Measurements from ENCODE around the gene HTATIP2. TPM values are rescaled to one million over a fixed set of nuclear protein-coding genes. Genes with fewer than 3 reads are reported as not detected.
"Not testable (repeated sequence)": the region's sequence is repeated elsewhere in the genome, so short reads cannot be mapped to it uniquely, and the experiment has no call there.

The HTATIP2 gene
- total RNA-seq, 2 experiments from 2014 or later = 42.0 to 44.2 TPM

DNA sequence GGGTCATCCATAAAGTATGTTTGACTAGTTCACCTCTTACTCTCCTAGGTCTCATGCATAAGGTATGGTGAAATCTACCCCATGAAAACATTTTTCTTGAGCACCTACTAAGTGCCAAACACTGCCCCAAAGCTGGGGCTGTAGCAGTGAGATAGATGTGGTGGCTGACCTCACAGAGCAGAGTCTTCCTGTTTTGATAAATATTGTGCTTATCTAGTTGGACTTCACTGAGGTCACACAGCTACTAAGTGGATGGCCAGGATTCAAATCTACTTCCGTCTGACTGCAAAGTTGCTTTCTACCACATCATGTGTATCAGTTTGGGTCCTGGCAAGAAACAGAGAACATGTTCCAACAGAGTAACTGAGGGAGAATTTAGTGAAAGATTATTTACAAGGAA is 6.4 kb upstream of the HTATIP2 start:
- DNase-seq (no peak), ATAC-seq (no peak)
- Mint-ChIP-seq H3K27me3 (peaks cover 6% of the 10 kb centered on the region), H3K27ac (no peak overlapping the region), H3K36me3 (no peaks in the 10 kb centered on the region), H3K4me1 (peaks cover 12% of the 10 kb centered on the region), H3K9me3 (ENCODE audit: low read depth) (no peaks in the 10 kb centered on the region), H3K4me3 (no peak overlapping the region)
- CTCF ChIA-PET = interaction anchor here (1.0 to 4.1 kb wide), 2 partner anchors 229 kb away, joined by 3 to 22 read pairs; no protein-coding TSS in a partner anchor

DNA sequence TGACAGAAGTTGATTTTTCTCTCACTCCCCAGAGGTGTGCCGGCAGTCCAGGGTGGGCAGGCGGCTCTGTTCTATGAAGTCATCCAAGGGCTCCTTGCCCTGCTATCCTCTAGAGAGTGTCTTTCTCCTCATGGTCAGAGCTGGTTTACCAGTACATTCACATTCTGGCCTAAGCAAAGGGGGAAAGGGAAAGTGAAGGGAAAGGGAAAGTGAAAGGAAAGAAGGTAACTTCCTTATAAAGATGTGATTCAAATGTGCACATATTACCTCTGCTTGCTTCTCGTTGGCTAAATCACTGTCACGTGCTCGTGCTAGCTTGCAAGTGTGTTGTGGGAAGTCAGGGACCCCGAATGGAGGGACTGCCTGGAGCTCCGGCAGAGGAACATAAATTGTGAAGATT is 2.9 kb upstream of the HTATIP2 start:
- Mint-ChIP-seq H3K9me3 (ENCODE audit: low read depth) (no peaks in the 10 kb centered on the region), H3K36me3 (peaks cover 4% of the 10 kb centered on the region), H3K27ac (no peak overlapping the region), H3K4me3 (peak overlapping the region; percentile 21), H3K4me1 (peaks cover 35% of the 10 kb centered on the region), H3K27me3 (peaks cover 2% of the 10 kb centered on the region)
- CTCF ChIA-PET = interaction anchor here (0.6 to 4.1 kb wide), 4 partner anchors 36 to 238 kb away, joined by 3 to 22 read pairs (median 3); no protein-coding TSS in a partner anchor
- ATAC-seq (peak; percentile 9), DNase-seq (peak; percentile 59)

- CTCF ChIA-PET = interaction anchor here (0.8 to 3.1 kb wide), 2 partner anchors 9 to 235 kb away, joined by 3 to 26 read pairs; no protein-coding TSS in a partner anchor
- H3K9me3 Mint-ChIP-seq (ENCODE audit: low read depth) = no peaks in the 10 kb centered on the region
- H3K4me1 Mint-ChIP-seq = peaks cover 50% of the 10 kb centered on the region
Observed at GRCh38 chr11:20362481-20362880, 1.0 kb upstream of the HTATIP2 start.

GRCh38 chr11:20363149-20363499 is 390 bp upstream of the HTATIP2 start:
- no peaks in the 10 kb centered on the region for H3K9me3 Mint-ChIP-seq (ENCODE audit: low read depth)
- ATAC-seq (no peak), DNase-seq (no peak)
- CTCF ChIA-PET = interaction anchor here (0.6 to 3.1 kb wide), 4 partner anchors 10 to 235 kb away, joined by 3 to 26 read pairs (median 4); no protein-coding TSS in a partner anchor
- peaks cover 13% of the 10 kb centered on the region for H3K36me3 Mint-ChIP-seq
- peak overlapping the region; percentile 85 for H3K27ac Mint-ChIP-seq
- peaks cover 54% of the 10 kb centered on the region for H3K4me1 Mint-ChIP-seq
- no peaks in the 10 kb centered on the region for H3K27me3 Mint-ChIP-seq
- peak overlapping the region; percentile 81 for H3K4me3 Mint-ChIP-seq

More at GRCh38 chr11:20362481-20362880, 1.0 kb upstream of the HTATIP2 start:
- Mint-ChIP-seq H3K4me3 (no peak overlapping the region), H3K36me3 (peaks cover 10% of the 10 kb centered on the region), H3K27me3 (no peaks in the 10 kb centered on the region), H3K27ac (peak overlapping the region; percentile 56)
- no peak for DNase-seq
- ATAC-seq = no peak

GRCh38 chr11:20364341-20364792 is 853 bp downstream of the HTATIP2 start:
- Mint-ChIP-seq H3K4me1 (peaks cover 66% of the 10 kb centered on the region), H3K27ac (peak overlapping the region; percentile 83), H3K9me3 (ENCODE audit: low read depth) (no peaks in the 10 kb centered on the region), H3K36me3 (peaks cover 22% of the 10 kb centered on the region), H3K4me3 (peak overlapping the region; percentile 81), H3K27me3 (no peaks in the 10 kb centered on the region)
- CTCF ChIA-PET = interaction anchor here (0.9 to 3.1 kb wide), 5 partner anchors 11 to 236 kb away, joined by 3 to 26 read pairs (median 4); no protein-coding TSS in a partner anchor
- ATAC-seq = no peak
- no peak for DNase-seq

- Mint-ChIP-seq H3K27ac (peak overlapping the region; percentile 36), H3K4me3 (peak overlapping the region; percentile 81), H3K4me1 (peaks cover 71% of the 10 kb centered on the region), H3K36me3 (peaks cover 30% of the 10 kb centered on the region)
- ATAC-seq; H3K27me3 Mint-ChIP-seq; H3K9me3 Mint-ChIP-seq (ENCODE audit: low read depth); DNase-seq: not testable (repeated sequence)
- CTCF ChIA-PET = interaction anchor here (1.4 to 3.8 kb wide), 2 partner anchors 11 to 21 kb away, joined by 3 to 17 read pairs; no protein-coding TSS in a partner anchor
Observed at GRCh38 chr11:20365465-20365864, 2.0 kb downstream of the HTATIP2 start.

DNA sequence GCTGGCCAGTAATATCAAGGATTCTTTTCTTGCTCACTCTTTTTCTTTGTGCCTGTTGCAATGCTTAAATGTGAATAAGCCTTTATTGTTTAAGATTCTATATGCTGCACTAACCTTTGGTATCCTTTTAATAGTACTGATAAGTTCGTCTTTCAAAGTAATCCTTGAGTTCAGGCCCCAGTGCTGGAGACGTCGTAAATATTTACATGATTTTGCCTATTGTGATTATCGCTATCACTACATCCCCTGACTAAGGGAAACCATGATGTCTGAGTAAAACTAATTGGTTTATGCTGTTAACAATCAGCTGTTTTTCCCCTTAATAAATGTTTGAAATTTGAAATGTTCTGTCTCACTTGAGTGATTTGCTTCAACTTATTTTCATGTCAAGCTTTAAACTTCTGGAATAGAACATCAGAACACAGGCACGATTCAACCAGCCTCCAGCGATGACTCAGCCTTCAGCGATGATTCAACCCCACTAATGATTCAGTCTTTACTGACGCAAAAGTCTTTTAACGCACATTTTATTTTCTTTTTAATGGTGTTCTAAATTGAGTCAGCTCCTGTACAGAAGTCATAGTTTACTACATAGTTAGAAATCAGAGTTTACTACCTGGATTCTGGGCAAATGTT is 3.9 kb downstream of the HTATIP2 start:
- peaks cover 40% of the 10 kb centered on the region for H3K36me3 Mint-ChIP-seq
- peak overlapping the region; percentile 34 for H3K4me3 Mint-ChIP-seq
- H3K27ac Mint-ChIP-seq = peak overlapping the region; percentile 78
- CTCF ChIA-PET = interaction anchor here (1.0 to 3.8 kb wide), 4 partner anchors 13 to 240 kb away, joined by 3 to 17 read pairs (median 4); no protein-coding TSS in a partner anchor
- H3K27me3 Mint-ChIP-seq = no peaks in the 10 kb centered on the region
- peaks cover 63% of the 10 kb centered on the region for H3K4me1 Mint-ChIP-seq
- DNase-seq = peak; percentile 75
- ATAC-seq = peak; percentile 57
- no peaks in the 10 kb centered on the region for H3K9me3 Mint-ChIP-seq (ENCODE audit: low read depth)

DNA sequence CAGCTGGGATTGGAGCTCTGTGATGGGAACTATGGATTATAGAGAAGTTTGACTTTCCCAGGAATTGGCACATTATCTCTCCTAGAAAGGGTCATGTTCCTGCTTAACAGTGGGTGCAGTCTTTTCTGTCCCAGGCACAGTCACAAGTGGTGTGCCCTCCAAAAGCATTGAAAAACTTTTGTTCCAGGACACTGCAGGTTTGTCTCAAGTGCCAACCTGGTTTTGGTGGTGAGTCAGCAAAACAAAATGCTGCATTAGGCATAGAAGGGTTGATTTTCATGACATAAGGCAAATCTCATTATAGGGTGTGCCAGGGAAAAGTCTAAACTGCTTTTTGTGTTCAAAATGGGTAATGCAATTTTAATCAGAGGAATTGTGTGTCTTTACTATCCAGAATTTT is 4.9 kb downstream of the HTATIP2 start:
- H3K4me3 Mint-ChIP-seq = no peak overlapping the region
- CTCF ChIA-PET = interaction anchor here (1.4 to 3.8 kb wide), 3 partner anchors 11 to 18 kb away, joined by 3 to 17 read pairs (median 3); no protein-coding TSS in a partner anchor

DNA sequence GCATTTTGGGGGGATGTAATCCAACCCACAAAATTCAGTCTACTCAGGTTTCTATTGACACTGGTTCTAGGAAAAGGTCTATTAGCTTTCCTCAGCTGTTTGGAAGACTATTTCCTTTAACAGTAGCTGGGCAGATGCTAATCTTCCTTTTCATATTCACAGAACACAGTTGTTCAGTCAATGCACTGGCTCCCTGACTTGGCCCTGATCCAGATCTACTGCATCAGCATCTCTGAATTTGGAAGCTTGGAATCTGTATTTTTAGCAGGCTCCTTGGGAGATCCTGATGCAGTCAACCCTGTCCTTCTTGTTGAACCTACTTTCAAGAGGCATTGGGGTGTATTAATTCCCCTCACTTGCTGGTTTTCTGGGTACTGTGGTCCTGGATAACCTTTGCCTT is 6.3 kb downstream of the HTATIP2 start:
- Mint-ChIP-seq H3K9me3 (ENCODE audit: low read depth) (no peaks in the 10 kb centered on the region), H3K4me1 (peaks cover 56% of the 10 kb centered on the region), H3K36me3 (peaks cover 56% of the 10 kb centered on the region), H3K27ac (no peak overlapping the region), H3K4me3 (no peak overlapping the region), H3K27me3 (no peaks in the 10 kb centered on the region)
- no peak for ATAC-seq
- CTCF ChIA-PET = no interaction called here
- no peak for DNase-seq

More for the DNA sequence above, 4.9 kb downstream of the HTATIP2 start:
- peak overlapping the region; percentile 68 for H3K27ac Mint-ChIP-seq
- DNase-seq (no peak), ATAC-seq (no peak)
- no peaks in the 10 kb centered on the region for H3K9me3 Mint-ChIP-seq (ENCODE audit: low read depth)
- H3K4me1 Mint-ChIP-seq = peaks cover 53% of the 10 kb centered on the region
- H3K27me3 Mint-ChIP-seq = no peaks in the 10 kb centered on the region
- H3K36me3 Mint-ChIP-seq = peaks cover 47% of the 10 kb centered on the region

DNA sequence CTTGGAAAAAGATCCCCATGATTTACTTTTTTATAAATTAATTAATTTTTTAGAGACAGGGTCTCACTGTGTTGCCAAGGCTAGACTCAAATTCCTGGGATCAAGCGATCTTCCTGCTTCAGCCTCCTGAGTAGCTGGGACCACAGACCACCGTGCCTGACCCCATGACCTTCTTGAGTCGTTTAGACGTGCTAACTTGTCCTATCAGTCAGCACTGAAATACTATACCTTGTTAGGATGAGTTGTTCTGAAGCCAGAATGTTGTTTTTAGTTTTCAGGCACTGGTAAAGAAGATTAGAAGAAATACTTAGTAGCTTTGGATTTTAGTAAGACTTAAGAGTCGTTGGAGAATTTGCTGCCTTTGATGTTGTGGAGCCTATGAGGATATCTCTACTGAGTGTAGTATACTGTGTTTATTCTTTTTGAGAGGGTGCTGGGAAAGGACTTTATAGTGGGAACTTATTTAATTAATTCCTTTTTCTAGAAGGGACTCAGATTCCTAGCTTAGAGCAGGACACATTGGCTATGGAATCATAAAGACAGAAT is 8.6 kb downstream of the HTATIP2 start:
- Mint-ChIP-seq H3K4me1 (peaks cover 37% of the 10 kb centered on the region), H3K4me3 (no peak overlapping the region), H3K9me3 (ENCODE audit: low read depth) (no peaks in the 10 kb centered on the region), H3K27me3 (no peaks in the 10 kb centered on the region), H3K36me3 (peaks cover 56% of the 10 kb centered on the region), H3K27ac (no peak overlapping the region)
- DNase-seq = no peak
- CTCF ChIA-PET = interaction anchor here (0.6 to 2.1 kb wide), 4 partner anchors 9 to 25 kb away, joined by 3 to 5 read pairs (median 4); no protein-coding TSS in a partner anchor
- no peak for ATAC-seq

- H3K27me3 Mint-ChIP-seq = no peaks in the 10 kb centered on the region
- no peak overlapping the region for H3K4me3 Mint-ChIP-seq
- ATAC-seq (no peak), DNase-seq (no peak)
- H3K9me3 Mint-ChIP-seq (ENCODE audit: low read depth) = no peaks in the 10 kb centered on the region
- peaks cover 29% of the 10 kb centered on the region for H3K4me1 Mint-ChIP-seq
- no peak overlapping the region for H3K27ac Mint-ChIP-seq
- CTCF ChIA-PET = interaction anchor here (0.6 to 2.1 kb wide), 4 partner anchors 8 to 24 kb away, joined by 3 to 5 read pairs (median 4); no protein-coding TSS in a partner anchor
- peaks cover 54% of the 10 kb centered on the region for H3K36me3 Mint-ChIP-seq
Observed at GRCh38 chr11:20373147-20373546, 9.6 kb downstream of the HTATIP2 start.

GRCh38 chr11:20373568-20374209 is 10.2 kb downstream of the HTATIP2 start:
- Mint-ChIP-seq H3K9me3 (ENCODE audit: low read depth) (no peaks in the 10 kb centered on the region), H3K27ac (no peak overlapping the region)
- ATAC-seq = no peak

GRCh38 chr11:20374741-20375300 is 11.3 kb downstream of the HTATIP2 start:
- Mint-ChIP-seq H3K36me3 (peaks cover 52% of the 10 kb centered on the region), H3K4me3 (no peak overlapping the region), H3K27ac (no peak overlapping the region), H3K27me3 (no peaks in the 10 kb centered on the region), H3K9me3 (ENCODE audit: low read depth) (no peaks in the 10 kb centered on the region), H3K4me1 (peaks cover 14% of the 10 kb centered on the region)
- CTCF ChIA-PET = no interaction called here
- no peak for ATAC-seq
- DNase-seq = no peak

More at GRCh38 chr11:20373568-20374209, 10.2 kb downstream of the HTATIP2 start:
- CTCF ChIA-PET = no interaction called here
- H3K27me3 Mint-ChIP-seq = no peaks in the 10 kb centered on the region
- H3K4me3 Mint-ChIP-seq = no peak overlapping the region
- peaks cover 49% of the 10 kb centered on the region for H3K36me3 Mint-ChIP-seq
- H3K4me1 Mint-ChIP-seq = peaks cover 24% of the 10 kb centered on the region
- no peak for DNase-seq
